ENCODE measurements around the gene METTL2B.
"Not testable (repeated sequence)": the region's sequence is repeated elsewhere in the genome, so short reads cannot be mapped to it uniquely, and the experiment has no call there.

METTL2B gene

GRCh38 chr7:128529191-128529590 is 52.6 kb downstream of the METTL2B start:
- DNase-seq: not testable (repeated sequence)

DNA sequence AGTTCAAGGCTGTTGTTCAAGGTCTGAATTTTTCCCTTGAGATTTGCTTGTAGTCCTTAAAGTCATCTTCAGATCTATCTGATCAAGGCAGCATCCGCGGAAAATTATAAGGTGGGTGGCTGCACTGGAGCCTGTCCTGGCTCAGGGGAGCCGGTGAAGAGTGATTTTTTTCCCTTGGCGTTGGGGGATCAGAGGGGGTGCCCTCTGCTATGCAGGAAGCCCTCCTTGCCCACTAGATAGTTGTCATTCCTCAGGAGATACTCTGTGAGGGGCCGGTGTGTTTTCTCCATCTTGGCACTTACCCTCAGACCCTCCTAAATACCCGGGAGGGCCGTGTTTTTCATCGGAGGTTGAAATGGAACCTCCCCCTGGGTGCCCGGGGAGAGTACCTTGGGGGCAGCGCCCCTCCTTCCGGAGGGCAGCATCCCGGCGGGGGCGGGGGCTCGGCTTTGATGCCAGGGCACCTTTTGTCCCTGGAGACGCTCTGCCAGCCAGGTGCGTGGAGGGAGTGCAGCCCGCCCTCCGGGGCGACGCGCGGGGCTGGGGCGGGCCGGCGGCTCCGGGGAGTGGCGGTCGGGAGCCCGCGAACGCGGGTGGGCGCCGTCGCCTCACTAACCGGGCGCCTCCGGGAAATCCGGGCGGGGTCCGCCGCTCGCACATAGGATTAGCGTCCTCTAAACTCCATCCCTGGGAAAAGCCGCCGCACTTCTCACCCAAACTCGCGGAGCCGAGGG is 53.7 kb downstream of the METTL2B start:
- peak; percentile 69 for DNase-seq

DNA sequence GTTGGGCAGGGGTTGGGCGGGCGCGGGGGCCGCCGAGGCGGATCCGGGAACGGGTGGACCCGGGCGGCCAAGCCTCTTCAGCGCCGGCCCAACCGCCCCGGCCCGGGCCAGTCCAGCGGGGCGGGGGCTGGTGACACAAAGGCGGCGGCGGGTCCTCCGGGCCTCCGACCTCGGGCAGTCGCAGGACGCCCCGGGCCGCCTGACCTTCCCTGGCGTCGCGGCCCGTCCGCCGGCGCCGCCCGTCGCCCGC is 54.2 kb downstream of the METTL2B start:
- DNase-seq: no peak

DNA sequence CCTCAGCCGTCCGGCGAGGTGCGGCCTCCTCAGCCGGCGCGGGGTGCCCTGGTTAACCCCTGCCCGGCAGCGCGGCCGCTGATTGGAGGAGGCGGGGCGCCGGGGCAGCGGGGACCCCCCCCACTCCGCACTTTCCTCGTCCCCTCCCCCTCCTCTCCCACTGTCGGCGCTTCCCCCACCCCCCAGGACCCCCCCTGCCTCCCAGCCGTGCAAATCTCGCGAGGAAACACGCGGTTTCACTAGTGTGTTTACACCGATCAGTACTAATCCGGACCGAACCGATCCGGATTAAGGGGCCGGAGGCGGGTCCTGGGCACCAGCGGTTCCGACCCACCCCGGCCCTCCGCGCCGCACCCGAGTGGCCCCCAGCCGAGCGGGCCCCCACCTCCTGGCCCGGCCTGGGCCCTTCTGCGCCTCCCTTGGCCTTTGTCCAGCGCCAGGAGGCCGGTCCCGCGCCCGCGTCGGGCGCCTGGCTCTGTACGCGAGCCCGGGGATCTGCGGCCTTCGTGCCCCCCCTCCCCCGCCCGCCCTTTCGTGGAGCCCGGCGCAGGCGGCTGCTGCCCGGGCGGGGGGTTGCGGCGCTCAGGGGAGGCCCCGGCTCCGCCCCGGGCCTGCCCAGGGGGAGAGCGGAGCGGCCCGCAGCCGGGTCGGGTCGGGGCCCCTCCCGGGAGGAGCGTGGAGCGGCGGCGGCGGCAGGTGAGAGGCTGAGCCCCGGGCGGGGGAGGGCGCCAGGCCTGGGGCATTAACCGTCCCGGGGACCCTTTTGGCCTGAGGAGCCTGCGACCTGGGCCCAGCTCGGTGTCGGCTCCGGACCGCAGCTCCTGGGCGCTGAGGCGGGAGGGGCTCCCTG is 54.8 kb downstream of the METTL2B start:
- peak; percentile 88 for DNase-seq

DNA sequence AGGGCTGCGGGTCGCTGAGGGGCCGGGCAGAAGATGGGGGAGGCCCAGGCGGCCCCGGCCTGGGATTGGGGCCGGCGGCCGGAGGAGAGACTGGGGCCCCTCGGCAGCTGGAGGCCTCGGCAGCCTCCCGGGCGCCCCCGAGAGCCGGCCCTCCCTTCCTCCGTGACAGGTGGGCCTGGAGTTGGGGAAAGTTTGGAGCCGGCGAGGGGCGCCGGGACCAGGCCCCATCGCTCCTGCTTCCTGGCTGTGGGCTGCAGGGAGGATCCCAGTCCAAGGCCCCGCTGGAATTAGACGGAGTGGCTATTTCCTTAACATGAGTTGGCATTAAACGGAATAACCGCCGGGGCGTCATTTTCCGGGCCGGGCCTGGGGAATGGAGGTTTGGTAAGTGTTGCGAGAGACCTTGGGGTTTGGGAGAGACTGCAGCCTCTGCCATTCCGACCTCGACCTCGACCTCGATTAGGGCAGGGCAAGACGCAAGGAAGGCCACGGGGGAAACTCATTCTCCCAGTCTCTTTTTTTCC is 55.5 kb downstream of the METTL2B start:
- DNase-seq: peak; percentile 77

GRCh38 chr7:128532956-128533355 is 56.4 kb downstream of the METTL2B start:
- DNase-seq: not testable (repeated sequence)

DNA sequence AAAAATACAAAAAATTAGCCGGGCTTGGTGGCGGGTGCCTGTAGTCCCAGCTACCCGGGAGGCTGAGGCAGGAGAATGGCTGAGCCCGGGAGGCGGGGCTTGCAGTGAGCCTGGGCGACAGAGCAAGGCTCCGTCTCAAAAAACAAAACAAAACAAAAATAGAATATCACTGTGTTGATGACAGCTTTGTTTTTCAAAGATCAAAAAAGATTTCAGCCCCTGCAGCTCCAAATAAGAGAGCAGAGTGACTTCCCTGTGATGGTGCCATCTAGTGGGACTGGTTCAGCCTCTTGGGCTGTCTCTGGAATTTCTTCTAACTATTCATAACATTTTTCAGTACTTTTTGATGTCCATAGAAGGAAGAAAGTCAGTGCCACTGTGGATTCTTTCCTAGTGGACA is 60.9 kb downstream of the METTL2B start:
- peak; percentile 4 for DNase-seq

GRCh38 chr7:128542530-128542929 is 66.0 kb downstream of the METTL2B start:
- peak; percentile 15 for DNase-seq

GRCh38 chr7:128543300-128543699 is 66.8 kb downstream of the METTL2B start:
- not testable (repeated sequence) for DNase-seq

DNA sequence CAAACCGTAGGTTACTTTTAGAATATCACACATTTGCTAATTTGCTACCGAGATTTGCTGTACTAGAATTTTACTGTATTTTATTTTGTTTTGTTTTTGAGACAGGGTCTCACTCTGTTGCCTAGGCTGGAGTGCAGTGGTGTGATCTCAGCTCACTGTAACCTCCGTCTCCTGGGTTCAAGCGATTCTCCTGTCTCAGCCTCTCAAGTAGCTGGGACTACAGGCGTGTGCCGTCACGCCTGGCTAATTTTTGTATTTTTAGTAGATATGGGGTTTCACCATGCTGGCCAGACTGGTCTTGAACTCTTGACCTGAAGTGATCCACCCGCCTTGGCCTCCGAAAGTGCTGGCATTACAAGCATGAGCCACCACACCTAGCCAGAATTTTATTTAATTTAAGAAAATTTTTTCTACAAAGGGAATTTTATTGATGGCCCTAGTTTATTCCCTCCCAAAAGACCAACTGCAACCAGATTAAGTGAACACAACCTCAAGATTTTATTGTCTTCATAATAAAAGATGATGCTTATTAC is 69.8 kb downstream of the METTL2B start:
- DNase-seq: not testable (repeated sequence)

DNA sequence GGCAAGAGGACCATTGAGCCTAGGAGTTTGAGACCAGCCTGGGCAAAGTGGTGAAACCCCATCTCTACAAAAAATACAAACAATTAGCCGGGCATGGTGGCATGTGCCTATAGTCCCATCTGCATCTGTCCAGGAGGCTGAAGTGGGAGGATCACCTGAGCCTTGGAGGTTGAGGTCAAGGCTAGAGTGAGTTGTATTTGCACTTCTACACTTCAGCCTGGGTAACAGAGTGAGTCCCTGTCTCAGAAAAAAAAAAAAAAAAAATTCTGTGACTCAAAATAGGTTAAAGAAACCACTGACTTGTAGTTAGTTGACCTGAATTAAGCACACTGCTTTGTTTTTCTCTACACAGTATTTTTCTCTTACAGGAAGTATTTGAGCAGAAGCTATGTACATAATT is 74.4 kb downstream of the METTL2B start:
- no peak for DNase-seq

GRCh38 chr7:128554394-128554793 is 77.8 kb downstream of the METTL2B start:
- DNase-seq: not testable (repeated sequence)
